Transverse colon (tissue), 4 donors: ENCODE results near the gene SMIM11. TPM values are rescaled to one million over a fixed set of nuclear protein-coding genes. Genes with fewer than 3 reads are reported as not detected.
"Not testable (repeated sequence)": the region's sequence is repeated elsewhere in the genome, so short reads cannot be mapped to it uniquely, and the experiment has no call there.

Experiments
- DNase-seq: peaks from one replicate; pipeline ENCODE4 v3.0.0-alpha.2; 2019
- H3K27ac ChIP-seq, 4 donors: fragments of 200-600 bp; sonication (generic); 2 replicates each; pipeline ENCODE4 v1.5.1; 2016 to 2018; ENCODE audit warnings: inconsistent platforms in 4 of 4
- H3K27me3 ChIP-seq: fragments of 200-600 bp; sonication (generic); 2 replicates; pipeline ENCODE4 v1.5.1; 2017; ENCODE audit warnings: inconsistent platforms
- H3K36me3 ChIP-seq, 4 donors: fragments of 200-600 bp; sonication (generic); 2 replicates each; pipeline ENCODE4 v1.5.1; 2017 to 2019; ENCODE audit warnings: inconsistent platforms in 4 of 4
- H3K4me1 ChIP-seq, 4 donors: fragments of 200-600 bp; sonication (generic); 2 replicates each; pipeline ENCODE4 v1.5.1; 2017 to 2020; ENCODE audit warnings: inconsistent platforms in 4 of 4
- H3K4me3 ChIP-seq, 4 donors: fragments of 200-600 bp; sonication (generic); 1 replicate in 1 of 4; 2 replicates in 3 of 4; pipeline versions ENCODE4 v1.5.1 to v1.6.1; 2017 to 2019; ENCODE audit warnings: inconsistent platforms in 4 of 4
- H3K9me3 ChIP-seq, 2 donors: fragments of 200-600 bp; sonication (generic); 2 replicates each; pipeline ENCODE4 v1.5.1; 2017 to 2019; ENCODE audit warnings: inconsistent platforms in 2 of 2
- CTCF ChIP-seq, 5 experiments: fragments of 200-600 bp in 3 of 5; fragments of 450-650 bp in 2 of 5; sonication (generic) in 3 of 5; IDR thresholded peaks; 1 replicate in 2 of 5; 2 replicates in 3 of 5; pipeline ENCODE4 v1.5.1; 2016 to 2017; ENCODE audit warnings: antibody characterized with exemption in 5 of 5, inconsistent platforms in 3 of 5, mild to moderate bottlenecking in 2 of 5, moderate library complexity in 1 of 5
- EP300 ChIP-seq: sonication (generic); formaldehyde crosslinking; IDR thresholded peaks from one replicate; pipeline ENCODE4 v1.6.1; 2017; ENCODE audit warnings: antibody characterized with exemption, low read depth
- POLR2A ChIP-seq: fragments of 450-650 bp; IDR thresholded peaks from one replicate; pipeline ENCODE4 v1.6.1; 2016; ENCODE audit warnings: antibody characterized with exemption, mild to moderate bottlenecking, moderate library complexity
- POLR2AphosphoS5 ChIP-seq, 3 donors: sonication (generic); formaldehyde crosslinking; IDR thresholded peaks; one replicate each; pipeline ENCODE4 v1.6.1; 2016; ENCODE audit warnings: antibody characterized with exemption in 3 of 3
- WGBS, 2 donors: methylation state at CpG; one replicate each; pipeline ENCODE4 v1.1.5; 2018; ENCODE audit warnings: low coverage in 1 of 2; 5-methylcytosine and 5-hydroxymethylcytosine counted together
- in situ Hi-C, 4 donors: fragments of 200-750 bp; cut with MboI; loops; one replicate each; pipeline versions ENCODE4 v1.15.0 to v1.15.1; 2017; ENCODE audit warnings: low sequenced_read_pairs in 3 of 4, low pct_ligation_motif_present in 1 of 4, low pct_unique_long_range_greater_than_20kb in 1 of 4
- intact Hi-C: fragments of 100-400 bp; cut with DNase I; formaldehyde crosslinking; loops from one replicate; pipeline ENCODE4 v1.15.1; 2023; ENCODE audit warnings: low total_unique reads
- total RNA-seq, 4 donors: library from RNA; depleted of rRNA; stranded (reverse); fragments of >200 nt; gene quantifications; one replicate each; pipeline ENCODE4 v1.1.0, GENCODE V29; 2016

The SMIM11 gene
- total RNA-seq, 4 donors from 2014 or later: 2.2 to 11.7 (median 5.1) TPM

- Histone ChIP-seq H3K27me3 (peaks cover 5% of the 10 kb centered on the region), H3K36me3 (no peaks in the 10 kb centered on the region), H3K4me1 (peaks cover 0 to 4% (median 0%) of the 10 kb centered on the region in 4 donors), H3K4me3 (no peak overlapping the region), H3K9me3 (no peaks in the 10 kb centered on the region), H3K27ac (no peak overlapping the region)
- intact Hi-C loops (no loop called here), in situ Hi-C loops (no loop called here)
- DNase-seq: peak; percentile 1
- WGBS, 2 donors: 79 to 91% methylated on average over 4 to 6 of the region's 6 CpGs
- no peak for TF ChIP-seq POLR2AphosphoS5 (IDR thresholded peaks at IDR 0.05)
- no peak for TF ChIP-seq EP300
- TF ChIP-seq CTCF (IDR thresholded peaks at IDR 0.05): no peak
- no peak for TF ChIP-seq POLR2A
Measured at GRCh38 chr21:34365809-34366208, 9.5 kb upstream of the SMIM11 start.

- H3K27ac ChIP-seq: no peak overlapping the region
- in situ Hi-C loops: no loop called here
- H3K36me3 ChIP-seq: no peaks in the 10 kb centered on the region
- 45 to 73% methylated on average over 3 of the region's 3 CpGs for WGBS, 2 donors
- H3K4me1 ChIP-seq: peaks cover 0 to 4% (median 0%) of the 10 kb centered on the region in 4 donors
- intact Hi-C loops: no loop called here
- H3K27me3 ChIP-seq: no peaks in the 10 kb centered on the region
- H3K9me3 ChIP-seq: no peaks in the 10 kb centered on the region
- no peak overlapping the region for H3K4me3 ChIP-seq
- DNase-seq: peak; percentile 30
- TF ChIP-seq EP300: no peak
- TF ChIP-seq CTCF (IDR thresholded peaks at IDR 0.05): peak; percentile 45 to 61 (median 56)
- no peak for TF ChIP-seq POLR2A
Measured at GRCh38 chr21:34367320-34367935, 7.9 kb upstream of the SMIM11 start.

- TF ChIP-seq CTCF (IDR thresholded peaks at IDR 0.05): no peak
- TF ChIP-seq EP300: no peak
- TF ChIP-seq POLR2A: no peak
- no peak for TF ChIP-seq POLR2AphosphoS5 (IDR thresholded peaks at IDR 0.05)
- Histone ChIP-seq H3K27ac (no peak overlapping the region), H3K36me3 (no peaks in the 10 kb centered on the region), H3K9me3 (no peaks in the 10 kb centered on the region), H3K27me3 (no peaks in the 10 kb centered on the region), H3K4me1 (no peaks in the 10 kb centered on the region), H3K4me3 (no peak overlapping the region)
- intact Hi-C loops (no loop called here), in situ Hi-C loops (no loop called here)
- 0 to 20% methylated on average over 1 of the region's 1 CpG for WGBS, 2 donors
- DNase-seq: no peak
Measured at GRCh38 chr21:34369741-34370140, 5.6 kb upstream of the SMIM11 start.

GRCh38 chr21:34372321-34372720 lies 3.0 kb upstream of the SMIM11 start:
- Histone ChIP-seq H3K27me3 (no peaks in the 10 kb centered on the region), H3K27ac (no peak overlapping the region), H3K9me3 (no peaks in the 10 kb centered on the region), H3K4me3 (no peak overlapping the region), H3K36me3 (no peaks in the 10 kb centered on the region), H3K4me1 (no peaks in the 10 kb centered on the region)
- DNase-seq: no peak
- no peak for TF ChIP-seq CTCF (IDR thresholded peaks at IDR 0.05)
- no peak for TF ChIP-seq EP300
- TF ChIP-seq POLR2A: no peak
- no peak for TF ChIP-seq POLR2AphosphoS5 (IDR thresholded peaks at IDR 0.05)
- 33 to 93% methylated on average over 1 to 5 of the region's 5 CpGs for WGBS, 2 donors
- in situ Hi-C loops (no loop called here), intact Hi-C loops (no loop called here)

GRCh38 chr21:34374462-34374861 lies 845 bp upstream of the SMIM11 start:
- DNase-seq, in situ Hi-C loops, H3K4me1 ChIP-seq, H3K4me3 ChIP-seq, H3K27me3 ChIP-seq, intact Hi-C loops, H3K27ac ChIP-seq, H3K9me3 ChIP-seq, H3K36me3 ChIP-seq: not testable (repeated sequence)
- no CpG with 5 or more reads among the region's 8 CpGs for WGBS, 2 donors

GRCh38 chr21:34375619-34375972 lies 289 bp downstream of the SMIM11 start:
- intact Hi-C loops, in situ Hi-C loops, H3K27ac ChIP-seq, DNase-seq, H3K4me1 ChIP-seq, H3K9me3 ChIP-seq, H3K27me3 ChIP-seq, H3K36me3 ChIP-seq, H3K4me3 ChIP-seq: not testable (repeated sequence)
- WGBS, 2 donors: no CpG with 5 or more reads among the region's 33 CpGs

GRCh38 chr21:34383138-34383537 lies 7.8 kb downstream of the SMIM11 start:
- H3K4me1 ChIP-seq, intact Hi-C loops, H3K4me3 ChIP-seq, H3K9me3 ChIP-seq, DNase-seq, H3K36me3 ChIP-seq, in situ Hi-C loops, H3K27me3 ChIP-seq, H3K27ac ChIP-seq: not testable (repeated sequence)
- no CpG with 5 or more reads among the region's 2 CpGs for WGBS, 2 donors
